ENCODE results near the gene F12. TPM values are rescaled to one million over a fixed set of nuclear protein-coding genes. Genes with fewer than 3 reads are reported as not detected.

Gene F12
- total RNA-seq, 4 donors from 2014 or later: 0.36 to 1.2 (median 0.95) TPM; not detected in 1

DNA sequence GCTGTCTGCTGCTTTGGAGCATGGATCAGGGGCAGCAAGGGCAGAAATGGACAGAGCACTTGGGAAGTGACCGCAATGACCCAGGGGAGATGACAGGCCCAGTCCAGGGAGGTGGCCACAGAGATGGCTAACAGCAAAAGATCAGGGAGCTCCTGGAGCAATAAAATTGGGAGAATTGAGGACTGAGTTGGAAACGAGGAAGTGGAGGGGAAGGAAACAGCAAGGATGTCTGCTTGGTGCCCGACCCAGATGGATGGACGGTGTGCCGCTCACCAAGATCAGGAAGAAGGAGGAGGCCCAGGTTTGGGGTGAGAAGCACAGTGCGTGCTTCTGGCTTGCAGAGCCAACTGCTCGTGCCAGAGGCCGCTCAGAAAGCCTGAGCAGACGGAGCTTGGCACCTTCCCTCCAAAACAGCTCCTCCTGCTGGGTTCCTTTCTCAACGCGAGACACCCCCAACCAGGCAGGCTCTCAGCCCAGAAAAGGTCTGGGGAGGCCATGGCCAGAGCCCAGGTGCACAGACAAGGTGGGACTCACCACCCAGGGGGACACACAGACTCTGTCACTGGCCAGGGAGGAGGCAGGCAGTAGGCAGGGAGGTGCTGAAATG is 26.8 kb downstream of the F12 start:
- in situ Hi-C loops (cut with MboI; ENCODE audit: low sequenced_read_pairs in 4 of 4): loop anchor here in 2 of 4 donors (10.0 to 25.0 kb wide), 2 partner anchors 122 to 130 kb away; partner anchors contain the start of genes DOK3 (in 2 of the 2) and DDX41 (in 1 of the 2)
- Histone ChIP-seq H3K27ac (no peak overlapping the region), H3K27me3 (no peaks in the 10 kb centered on the region), H3K4me3 (no peak overlapping the region), H3K36me3 (no peaks in the 10 kb centered on the region), H3K4me1 (peaks cover 4 to 10% of the 10 kb centered on the region in 2 donors), H3K9me3 (no peaks in the 10 kb centered on the region)
- no peak for TF ChIP-seq POLR2A (IDR thresholded peaks at IDR 0.05)
- TF ChIP-seq, protein P1, sequence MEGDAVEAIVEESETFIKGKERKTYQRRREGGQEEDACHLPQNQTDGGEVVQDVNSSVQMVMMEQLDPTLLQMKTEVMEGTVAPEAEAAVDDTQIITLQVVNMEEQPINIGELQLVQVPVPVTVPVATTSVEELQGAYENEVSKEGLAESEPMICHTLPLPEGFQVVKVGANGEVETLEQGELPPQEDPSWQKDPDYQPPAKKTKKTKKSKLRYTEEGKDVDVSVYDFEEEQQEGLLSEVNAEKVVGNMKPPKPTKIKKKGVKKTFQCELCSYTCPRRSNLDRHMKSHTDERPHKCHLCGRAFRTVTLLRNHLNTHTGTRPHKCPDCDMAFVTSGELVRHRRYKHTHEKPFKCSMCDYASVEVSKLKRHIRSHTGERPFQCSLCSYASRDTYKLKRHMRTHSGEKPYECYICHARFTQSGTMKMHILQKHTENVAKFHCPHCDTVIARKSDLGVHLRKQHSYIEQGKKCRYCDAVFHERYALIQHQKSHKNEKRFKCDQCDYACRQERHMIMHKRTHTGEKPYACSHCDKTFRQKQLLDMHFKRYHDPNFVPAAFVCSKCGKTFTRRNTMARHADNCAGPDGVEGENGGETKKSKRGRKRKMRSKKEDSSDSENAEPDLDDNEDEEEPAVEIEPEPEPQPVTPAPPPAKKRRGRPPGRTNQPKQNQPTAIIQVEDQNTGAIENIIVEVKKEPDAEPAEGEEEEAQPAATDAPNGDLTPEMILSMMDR (IDR thresholded peaks at IDR 0.05 in 4 of 5, conservative IDR thresholded peaks at IDR 0.05 in 1 of 5): no peak
- no peak for ATAC-seq
- intact Hi-C loops (cut with DNase I; ENCODE audit: low total_unique reads): no loop called here
- no peak for DNase-seq

DNA sequence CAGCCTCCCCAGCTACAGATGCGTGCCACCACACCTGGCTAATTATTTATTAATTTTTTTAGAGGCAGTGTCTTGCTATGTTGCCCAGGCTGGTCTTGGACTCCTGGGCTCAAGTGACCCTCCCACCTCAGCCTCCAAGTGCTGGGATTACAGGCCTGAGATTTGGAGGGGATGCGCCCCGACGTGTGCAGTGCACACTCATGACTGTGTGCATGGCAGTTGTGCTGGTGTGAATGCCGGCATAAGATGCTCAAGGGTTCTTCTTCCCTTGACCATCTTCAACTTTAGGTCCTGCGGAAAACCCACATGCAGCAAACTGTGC is 28.6 kb downstream of the F12 start:
- peaks cover 4 to 10% of the 10 kb centered on the region in 2 donors for H3K4me1 ChIP-seq
- DNase-seq (no peak), ATAC-seq (no peak)
- H3K27me3 ChIP-seq: no peaks in the 10 kb centered on the region
- no peaks in the 10 kb centered on the region for H3K9me3 ChIP-seq
- no peak overlapping the region for H3K27ac ChIP-seq
- no peaks in the 10 kb centered on the region for H3K36me3 ChIP-seq
- no peak for TF ChIP-seq POLR2A (IDR thresholded peaks at IDR 0.05)
- TF ChIP-seq, protein P1 (IDR thresholded peaks at IDR 0.05 in 4 of 5, conservative IDR thresholded peaks at IDR 0.05 in 1 of 5): no peak
- H3K4me3 ChIP-seq: no peak overlapping the region
- intact Hi-C loops (cut with DNase I; ENCODE audit: low total_unique reads) (no loop called here), in situ Hi-C loops (cut with MboI; ENCODE audit: low sequenced_read_pairs in 4 of 4) (loop anchor here in 2 of 4 donors (10.0 to 25.0 kb wide), 2 partner anchors 124 to 132 kb away; partner anchors contain the start of genes DOK3 (in 2 of the 2) and DDX41 (in 1 of the 2))

DNA sequence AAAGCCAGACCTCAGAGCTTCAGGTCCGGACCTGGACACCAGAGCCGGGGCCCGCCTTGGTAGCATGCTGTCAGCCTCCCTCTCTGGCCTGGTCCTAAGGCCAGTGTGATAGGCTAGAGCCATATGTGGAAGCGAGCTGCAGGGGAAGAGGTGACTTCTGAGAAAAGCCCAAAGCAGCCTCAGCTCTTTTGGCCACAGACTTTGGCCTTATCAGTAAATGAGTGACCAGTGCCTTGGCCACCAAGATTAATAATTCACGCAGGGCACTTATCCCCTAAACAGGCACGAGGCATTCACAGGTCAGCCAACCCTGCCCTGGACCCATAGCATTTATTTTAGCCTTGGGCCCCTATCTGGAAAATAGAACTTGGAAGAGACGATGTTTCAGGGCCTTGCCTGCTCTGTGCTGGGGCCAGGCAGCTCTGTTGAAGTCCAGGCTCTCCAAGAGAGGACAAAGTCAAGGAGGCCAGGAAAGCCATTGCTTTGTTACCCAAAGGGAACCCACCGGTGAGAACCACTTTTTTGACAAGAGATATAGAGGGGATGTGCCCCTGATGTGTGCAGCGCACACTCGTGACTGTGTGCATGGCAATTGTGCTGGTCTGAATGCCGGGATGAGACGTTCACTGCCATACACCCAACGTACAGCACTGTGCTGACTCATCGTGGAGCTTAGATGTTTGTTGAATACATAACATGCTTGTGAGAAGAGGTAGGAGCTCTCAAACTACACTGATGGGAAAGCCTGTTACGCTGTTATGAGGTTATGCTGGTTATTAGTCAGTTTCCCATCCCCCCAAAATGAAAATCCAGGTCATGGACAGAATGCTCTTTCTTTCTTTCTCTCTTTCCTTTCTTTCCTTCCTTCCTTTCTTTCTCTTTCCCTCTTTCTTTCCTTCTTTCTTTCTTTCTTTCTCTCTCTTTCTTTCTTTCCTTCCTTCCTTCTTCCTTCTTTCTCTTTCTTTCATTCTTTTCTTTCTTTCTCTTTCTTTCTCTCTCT is 30.2 kb downstream of the F12 start:
- ATAC-seq (no peak), DNase-seq (no peak)
- TF ChIP-seq, protein P1 (IDR thresholded peaks at IDR 0.05 in 4 of 5, conservative IDR thresholded peaks at IDR 0.05 in 1 of 5): no peak
- TF ChIP-seq POLR2A (IDR thresholded peaks at IDR 0.05): no peak
- Histone ChIP-seq H3K4me1 (peaks cover 4 to 10% of the 10 kb centered on the region in 2 donors), H3K4me3 (no peak overlapping the region), H3K9me3 (no peaks in the 10 kb centered on the region), H3K27me3 (no peaks in the 10 kb centered on the region), H3K36me3 (no peaks in the 10 kb centered on the region), H3K27ac (no peak overlapping the region)
- in situ Hi-C loops (cut with MboI; ENCODE audit: low sequenced_read_pairs in 4 of 4): loop anchor here in 1 of 4 donors (25.0 kb wide), 1 partner anchor 133 kb away; the partner anchor contains the start of genes DDX41 and DOK3
- intact Hi-C loops (cut with DNase I; ENCODE audit: low total_unique reads): no loop called here

DNA sequence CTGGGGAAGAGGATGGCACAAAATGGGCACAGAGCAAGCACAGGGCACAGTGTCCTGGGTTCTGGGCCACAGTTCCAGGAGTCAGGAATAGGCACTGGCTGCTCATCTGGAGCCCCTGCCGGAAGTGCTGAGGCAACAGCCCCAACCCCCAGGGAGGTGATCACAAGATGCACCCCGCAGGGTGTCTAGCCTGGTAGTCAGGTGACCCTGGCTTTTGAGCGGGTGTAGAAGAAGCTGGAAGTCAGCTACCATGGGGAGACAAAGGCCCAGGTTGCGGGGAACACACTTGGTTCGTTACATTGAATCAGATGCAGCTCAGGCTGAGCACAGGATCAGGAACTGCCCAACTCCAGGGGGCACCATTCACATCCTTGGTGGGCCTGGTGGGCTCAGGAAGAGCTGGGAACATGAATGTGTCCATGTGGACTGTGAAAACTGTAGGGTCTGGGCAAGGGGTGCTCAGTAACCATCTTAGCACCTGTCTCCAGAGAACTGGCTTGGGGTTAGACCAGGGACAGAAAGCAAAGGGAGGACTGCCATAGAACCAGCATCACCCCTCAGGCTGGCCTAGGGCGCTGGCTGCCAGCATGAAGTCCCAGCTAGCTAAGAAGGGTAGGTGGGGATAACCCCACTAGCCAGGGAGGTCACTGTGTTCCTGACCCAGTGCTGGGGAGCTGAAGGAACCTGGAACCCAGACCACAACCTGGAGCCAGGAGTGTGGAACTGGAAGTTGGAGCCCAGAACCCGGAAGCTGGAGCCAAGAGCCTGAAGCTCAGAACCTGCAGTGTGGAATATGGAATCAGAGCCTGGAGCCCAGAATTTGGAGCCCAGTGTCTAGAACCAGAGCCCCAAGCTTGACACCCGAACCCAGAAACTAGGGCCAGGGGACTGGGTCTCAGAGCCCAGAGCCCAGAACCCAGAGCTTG is 31.2 kb downstream of the F12 start:
- intact Hi-C loops (cut with DNase I; ENCODE audit: low total_unique reads): no loop called here
- H3K4me3 ChIP-seq: no peak overlapping the region
- no peak for DNase-seq
- peaks cover 4 to 10% of the 10 kb centered on the region in 2 donors for H3K4me1 ChIP-seq
- no peaks in the 10 kb centered on the region for H3K36me3 ChIP-seq
- ATAC-seq: no peak
- no peak overlapping the region for H3K27ac ChIP-seq
- TF ChIP-seq, protein P1 (IDR thresholded peaks at IDR 0.05 in 4 of 5, conservative IDR thresholded peaks at IDR 0.05 in 1 of 5): no peak
- TF ChIP-seq POLR2A (IDR thresholded peaks at IDR 0.05): no peak
- no peaks in the 10 kb centered on the region for H3K27me3 ChIP-seq
- H3K9me3 ChIP-seq: no peaks in the 10 kb centered on the region
- in situ Hi-C loops (cut with MboI; ENCODE audit: low sequenced_read_pairs in 4 of 4): loop anchor here in 1 of 4 donors (25.0 kb wide), 1 partner anchor 134 kb away; the partner anchor contains the start of genes DDX41 and DOK3

Measured in gastrocnemius medialis (tissue), 4 donors.